ENCODE results near the gene BCAS3.
"Not testable (repeated sequence)": the region's sequence is repeated elsewhere in the genome, so short reads cannot be mapped to it uniquely, and the experiment has no call there.

The BCAS3 gene

GRCh38 chr17:61139219-61139618 is 461.6 kb downstream of the BCAS3 start:
- DNase-seq = peak; percentile 88

GRCh38 chr17:61140081-61140786 is 462.6 kb downstream of the BCAS3 start:
- DNase-seq = peak; percentile 72

- no peak for DNase-seq
Observed at GRCh38 chr17:61143026-61143425, 465.4 kb downstream of the BCAS3 start.

- DNase-seq = no peak
Observed at GRCh38 chr17:61144137-61144536, 466.5 kb downstream of the BCAS3 start.

- DNase-seq = no peak
Observed at GRCh38 chr17:61144617-61145564, 467.2 kb downstream of the BCAS3 start.

GRCh38 chr17:61146833-61147232 is 469.2 kb downstream of the BCAS3 start:
- DNase-seq = not testable (repeated sequence)

- no peak for DNase-seq
Observed at GRCh38 chr17:61149106-61149825, 471.6 kb downstream of the BCAS3 start.

- no peak for DNase-seq
Observed at GRCh38 chr17:61149862-61150362, 472.3 kb downstream of the BCAS3 start.

- peak; percentile 60 for DNase-seq
Observed at GRCh38 chr17:61150686-61151299, 473.1 kb downstream of the BCAS3 start.

GRCh38 chr17:61152898-61153297 is 475.2 kb downstream of the BCAS3 start:
- no peak for DNase-seq

- DNase-seq = no peak
Observed at GRCh38 chr17:61155590-61156237, 478.1 kb downstream of the BCAS3 start.

GRCh38 chr17:61157246-61157886 is 479.7 kb downstream of the BCAS3 start:
- DNase-seq = no peak

GRCh38 chr17:61158376-61158775 is 480.7 kb downstream of the BCAS3 start:
- DNase-seq = no peak

- DNase-seq = no peak
Observed at GRCh38 chr17:61159221-61159814, 481.7 kb downstream of the BCAS3 start.

GRCh38 chr17:61160204-61160603 is 482.6 kb downstream of the BCAS3 start:
- DNase-seq = no peak

GRCh38 chr17:61160789-61161445 is 483.3 kb downstream of the BCAS3 start:
- no peak for DNase-seq

- DNase-seq = no peak
Observed at GRCh38 chr17:61161615-61162134, 484.0 kb downstream of the BCAS3 start.

GRCh38 chr17:61164517-61164916 is 486.9 kb downstream of the BCAS3 start:
- DNase-seq = no peak

GRCh38 chr17:61167075-61167474 is 489.4 kb downstream of the BCAS3 start:
- no peak for DNase-seq

- DNase-seq = no peak
Observed at GRCh38 chr17:61168506-61168905, 490.9 kb downstream of the BCAS3 start.
